Panc1 (cell line): Measurements from ENCODE around the gene NAA11. TPM values are rescaled to one million over a fixed set of nuclear protein-coding genes. Genes with fewer than 3 reads are reported as not detected.

Source experiments
- ATAC-seq: fragments of 200-7000 bp; cut with Tn5 transposase; 2 replicates; pipeline ENCODE4 v1.9.1; 2020; ENCODE audit warnings: mild to moderate bottlenecking, moderate library complexity
- BruUV-seq: library from RNA; stranded (reverse); fragments of 400-500 nt; replicated peaks from 2 replicates; lab custom pipeline; 2021; lab: Mats Ljungman, UMichigan
- CTCF ChIA-PET: fragments of 300-600 bp; sonication (Branson Sonifier 250); formaldehyde crosslinking; loops from one replicate; lab custom pipeline; 2022; ENCODE audit warnings: antibody characterized with exemption; lab: Charles Lee
- POLR2A ChIA-PET: fragments of 300-600 bp; sonication (Branson Sonifier 250); formaldehyde crosslinking; loops from one replicate; lab custom pipeline; 2022; ENCODE audit warnings: antibody characterized with exemption; lab: Charles Lee
- DNase-seq: peaks from one replicate; pipeline ENCODE4 v3.0.0-alpha.2; 2010; ENCODE audit warnings: low read depth, low spot score
- H3K27ac ChIP-seq: 2 replicates; pipeline ENCODE4 v1.5.1; 2011; ENCODE audit warnings: mild to moderate bottlenecking, low read length, inconsistent platforms
- H3K27me3 ChIP-seq: fragments of 200-500 bp; sonication (Bioruptor generic); 2 replicates; pipeline ENCODE4 v1.6.0; 2014; ENCODE audit warnings: low read length, inconsistent platforms; ENCODE audit not compliant: control insufficient read depth, insufficient read depth
- H3K36me3 ChIP-seq: fragments of 200-500 bp; sonication (Bioruptor generic); 2 replicates; pipeline ENCODE4 v1.5.1; 2014; ENCODE audit warnings: inconsistent platforms, mild to moderate bottlenecking, low read length, moderate library complexity; ENCODE audit not compliant: control insufficient read depth, insufficient read depth
- H3K4me1 ChIP-seq: 2 replicates; pipeline ENCODE4 v1.5.1; 2011; ENCODE audit warnings: inconsistent platforms, mild to moderate bottlenecking, low read length, moderate library complexity; ENCODE audit not compliant: control insufficient read depth, insufficient read depth
- H3K4me3 ChIP-seq, 2 experiments: 2 replicates each; pipeline ENCODE4 v1.5.1; 2011 to 2012; ENCODE audit warnings: low read depth in 2 of 2, low read length in 2 of 2, mild to moderate bottlenecking in 2 of 2, inconsistent platforms in 1 of 2, moderate library complexity in 1 of 2
- H3K9me3 ChIP-seq: fragments of 200-500 bp; sonication (Bioruptor generic); 2 replicates; pipeline ENCODE4 v1.5.1; 2014; ENCODE audit warnings: low read depth, mild to moderate bottlenecking, inconsistent platforms, low read length, moderate library complexity; ENCODE audit not compliant: control insufficient read depth, insufficient read depth
- POLR2AphosphoS5 ChIP-seq: IDR thresholded peaks from 2 replicates; pipeline ENCODE4 v1.6.1; 2012; ENCODE audit warnings: mild to moderate bottlenecking, low read depth, low read length, moderate library complexity
- SIN3A ChIP-seq: IDR thresholded peaks from 2 replicates; pipeline ENCODE4 v1.6.1; 2012; ENCODE audit warnings: low read depth, mild to moderate bottlenecking, low read length, moderate library complexity, borderline replicate concordance; ENCODE audit not compliant: insufficient read depth
- TCF7L2 ChIP-seq: IDR thresholded peaks from 2 replicates; pipeline ENCODE4 v1.6.1; 2011; ENCODE audit warnings: mild to moderate bottlenecking, low read depth, low read length, inconsistent platforms
- in situ Hi-C: cut with HindIII; loops from 2 replicates; pipeline ENCODE4 v1.10.0; 2016; ENCODE audit warnings: low sequenced_read_pairs, low pct_unique_long_range_greater_than_20kb
- intact Hi-C: fragments of 100-400 bp; cut with micrococcal nuclease; formaldehyde crosslinking; loops from one replicate; pipeline ENCODE4 v1.10.0; 2022; ENCODE audit not compliant: unreplicated experiment
- total RNA-seq: library from RNA; stranded (reverse); gene quantifications from one replicate; pipeline ENCODE4 v1.2.1, GENCODE V29; 2021; ENCODE audit not compliant: unreplicated experiment
- TF ChIP-seq, protein P1 (sequence below), 2 experiments: IDR thresholded peaks; 2 replicates each; pipeline ENCODE4 v1.6.1; 2011 to 2012; ENCODE audit warnings: low read depth in 2 of 2, control low read depth in 1 of 2, low read length in 1 of 2, mild to moderate bottlenecking in 1 of 2, moderate library complexity in 1 of 2; ENCODE audit not compliant: insufficient read depth in 1 of 2
- TF ChIP-seq, protein P2 (sequence below): fragments of 450-650 bp; IDR thresholded peaks from 2 replicates; pipeline ENCODE4 v1.5.1; 2017; ENCODE audit warnings: mild to moderate bottlenecking

NAA11 gene
- total RNA-seq, 1 experiment from 2014 or later, result not detected

DNA sequence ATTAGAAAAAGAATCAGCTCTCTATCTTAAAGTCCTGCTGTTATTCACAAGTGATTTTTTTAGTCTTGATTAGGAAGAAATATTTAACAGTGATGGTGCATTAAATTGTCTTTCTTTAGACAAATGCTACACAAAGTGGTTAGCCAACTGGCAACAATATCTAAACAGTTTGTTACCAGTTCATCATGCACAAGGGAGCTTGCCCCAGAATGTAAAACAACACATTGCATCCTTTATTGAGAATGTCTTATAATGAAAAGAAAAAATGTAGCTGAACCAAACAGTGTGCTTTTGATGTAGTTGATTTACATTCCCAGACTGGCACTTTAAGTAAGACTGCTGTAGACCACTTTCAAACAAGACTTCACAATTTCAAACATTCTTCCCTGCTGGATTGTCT, 34.1 kb upstream of the NAA11 start:
- Histone ChIP-seq H3K9me3 (no peaks in the 10 kb centered on the region), H3K27ac (no peak overlapping the region), H3K27me3 (no peaks in the 10 kb centered on the region), H3K36me3 (no peaks in the 10 kb centered on the region), H3K4me3 (no peak overlapping the region), H3K4me1 (no peaks in the 10 kb centered on the region)
- intact Hi-C loops, result no loop called here
- CTCF ChIA-PET, result no interaction called here
- TF ChIP-seq POLR2AphosphoS5, result no peak
- BruUV-seq, result no TSS peak
- DNase-seq (no peak), ATAC-seq (no peak)
- POLR2A ChIA-PET, result no interaction called here
- in situ Hi-C loops, result no loop called here

GRCh38 chr4:79358438-79358837, 32.6 kb upstream of the NAA11 start:
- no TSS peak for BruUV-seq
- no peak overlapping the region for H3K27ac ChIP-seq
- no peaks in the 10 kb centered on the region for H3K4me1 ChIP-seq
- TF ChIP-seq TCF7L2, result no peak
- TF ChIP-seq SIN3A, result no peak
- TF ChIP-seq, protein P1, sequence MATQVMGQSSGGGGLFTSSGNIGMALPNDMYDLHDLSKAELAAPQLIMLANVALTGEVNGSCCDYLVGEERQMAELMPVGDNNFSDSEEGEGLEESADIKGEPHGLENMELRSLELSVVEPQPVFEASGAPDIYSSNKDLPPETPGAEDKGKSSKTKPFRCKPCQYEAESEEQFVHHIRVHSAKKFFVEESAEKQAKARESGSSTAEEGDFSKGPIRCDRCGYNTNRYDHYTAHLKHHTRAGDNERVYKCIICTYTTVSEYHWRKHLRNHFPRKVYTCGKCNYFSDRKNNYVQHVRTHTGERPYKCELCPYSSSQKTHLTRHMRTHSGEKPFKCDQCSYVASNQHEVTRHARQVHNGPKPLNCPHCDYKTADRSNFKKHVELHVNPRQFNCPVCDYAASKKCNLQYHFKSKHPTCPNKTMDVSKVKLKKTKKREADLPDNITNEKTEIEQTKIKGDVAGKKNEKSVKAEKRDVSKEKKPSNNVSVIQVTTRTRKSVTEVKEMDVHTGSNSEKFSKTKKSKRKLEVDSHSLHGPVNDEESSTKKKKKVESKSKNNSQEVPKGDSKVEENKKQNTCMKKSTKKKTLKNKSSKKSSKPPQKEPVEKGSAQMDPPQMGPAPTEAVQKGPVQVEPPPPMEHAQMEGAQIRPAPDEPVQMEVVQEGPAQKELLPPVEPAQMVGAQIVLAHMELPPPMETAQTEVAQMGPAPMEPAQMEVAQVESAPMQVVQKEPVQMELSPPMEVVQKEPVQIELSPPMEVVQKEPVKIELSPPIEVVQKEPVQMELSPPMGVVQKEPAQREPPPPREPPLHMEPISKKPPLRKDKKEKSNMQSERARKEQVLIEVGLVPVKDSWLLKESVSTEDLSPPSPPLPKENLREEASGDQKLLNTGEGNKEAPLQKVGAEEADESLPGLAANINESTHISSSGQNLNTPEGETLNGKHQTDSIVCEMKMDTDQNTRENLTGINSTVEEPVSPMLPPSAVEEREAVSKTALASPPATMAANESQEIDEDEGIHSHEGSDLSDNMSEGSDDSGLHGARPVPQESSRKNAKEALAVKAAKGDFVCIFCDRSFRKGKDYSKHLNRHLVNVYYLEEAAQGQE (IDR thresholded peaks at IDR 0.05; ENCODE audit: insufficient read depth in 1 of 2, low read depth in 2 of 2, low read length in 1 of 2), result no peak
- TF ChIP-seq, protein P2, sequence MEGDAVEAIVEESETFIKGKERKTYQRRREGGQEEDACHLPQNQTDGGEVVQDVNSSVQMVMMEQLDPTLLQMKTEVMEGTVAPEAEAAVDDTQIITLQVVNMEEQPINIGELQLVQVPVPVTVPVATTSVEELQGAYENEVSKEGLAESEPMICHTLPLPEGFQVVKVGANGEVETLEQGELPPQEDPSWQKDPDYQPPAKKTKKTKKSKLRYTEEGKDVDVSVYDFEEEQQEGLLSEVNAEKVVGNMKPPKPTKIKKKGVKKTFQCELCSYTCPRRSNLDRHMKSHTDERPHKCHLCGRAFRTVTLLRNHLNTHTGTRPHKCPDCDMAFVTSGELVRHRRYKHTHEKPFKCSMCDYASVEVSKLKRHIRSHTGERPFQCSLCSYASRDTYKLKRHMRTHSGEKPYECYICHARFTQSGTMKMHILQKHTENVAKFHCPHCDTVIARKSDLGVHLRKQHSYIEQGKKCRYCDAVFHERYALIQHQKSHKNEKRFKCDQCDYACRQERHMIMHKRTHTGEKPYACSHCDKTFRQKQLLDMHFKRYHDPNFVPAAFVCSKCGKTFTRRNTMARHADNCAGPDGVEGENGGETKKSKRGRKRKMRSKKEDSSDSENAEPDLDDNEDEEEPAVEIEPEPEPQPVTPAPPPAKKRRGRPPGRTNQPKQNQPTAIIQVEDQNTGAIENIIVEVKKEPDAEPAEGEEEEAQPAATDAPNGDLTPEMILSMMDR, result no peak
- no peak for TF ChIP-seq POLR2AphosphoS5
- no peak overlapping the region for H3K4me3 ChIP-seq
- intact Hi-C loops, result no loop called here
- ATAC-seq (no peak), DNase-seq (no peak)
- H3K27me3 ChIP-seq, result no peaks in the 10 kb centered on the region
- in situ Hi-C loops, result no loop called here
- H3K36me3 ChIP-seq, result no peaks in the 10 kb centered on the region
- CTCF ChIA-PET, result no interaction called here
- POLR2A ChIA-PET, result no interaction called here
- no peaks in the 10 kb centered on the region for H3K9me3 ChIP-seq

DNA sequence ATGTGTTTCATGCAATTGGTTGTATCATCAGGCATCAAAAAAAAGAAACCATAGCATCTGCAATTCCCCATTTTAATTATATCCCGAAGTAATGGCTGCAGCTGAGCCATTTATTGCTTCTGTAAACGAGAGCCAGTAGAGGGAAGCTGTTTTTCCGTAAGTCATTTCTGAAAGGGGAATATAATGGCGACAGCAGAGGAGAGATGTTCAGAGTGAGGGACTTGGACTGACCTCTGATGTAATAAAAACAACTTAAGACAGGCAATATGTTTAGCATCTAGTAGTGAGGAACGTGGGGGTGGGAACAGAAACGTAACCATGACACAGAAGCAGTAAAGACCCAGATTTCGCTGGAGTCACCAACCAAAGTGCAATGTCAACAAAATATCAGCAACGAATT, 31.5 kb upstream of the NAA11 start:
- in situ Hi-C loops (no loop called here), intact Hi-C loops (no loop called here)
- Histone ChIP-seq H3K4me3 (no peak overlapping the region), H3K27ac (no peak overlapping the region), H3K9me3 (no peaks in the 10 kb centered on the region), H3K4me1 (no peaks in the 10 kb centered on the region), H3K27me3 (no peaks in the 10 kb centered on the region), H3K36me3 (no peaks in the 10 kb centered on the region)
- POLR2A ChIA-PET, result no interaction called here
- no TSS peak for BruUV-seq
- TF ChIP-seq, protein P2, result no peak
- TF ChIP-seq POLR2AphosphoS5 (no peak), TCF7L2 (no peak), SIN3A (no peak)
- TF ChIP-seq, protein P1 (IDR thresholded peaks at IDR 0.05; ENCODE audit: insufficient read depth in 1 of 2, low read depth in 2 of 2, low read length in 1 of 2), result no peak
- no peak for DNase-seq
- CTCF ChIA-PET, result no interaction called here
- no peak for ATAC-seq
